ENCODE data around the gene HPSE.

DNA sequence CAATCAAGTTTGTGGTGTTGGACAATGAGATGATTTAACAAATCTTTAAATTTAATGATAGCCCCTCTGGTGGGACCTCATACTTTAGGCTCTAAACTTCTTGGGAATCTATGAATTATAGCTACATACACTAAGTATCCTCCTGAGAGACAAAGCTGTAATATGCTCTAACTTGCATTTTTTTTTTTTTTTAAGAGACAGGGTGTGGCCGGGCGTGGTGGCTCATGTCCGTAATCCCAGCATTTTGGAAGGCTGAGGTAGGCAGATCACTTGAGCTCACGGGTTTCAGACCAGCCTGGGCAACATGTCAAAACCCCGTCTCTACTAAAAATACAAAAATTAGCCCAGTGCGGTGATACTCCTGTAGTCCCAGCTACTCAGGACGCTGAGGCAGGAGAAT lies 26.7 kb downstream of the HPSE start:
- TF ChIP-seq, protein P1, sequence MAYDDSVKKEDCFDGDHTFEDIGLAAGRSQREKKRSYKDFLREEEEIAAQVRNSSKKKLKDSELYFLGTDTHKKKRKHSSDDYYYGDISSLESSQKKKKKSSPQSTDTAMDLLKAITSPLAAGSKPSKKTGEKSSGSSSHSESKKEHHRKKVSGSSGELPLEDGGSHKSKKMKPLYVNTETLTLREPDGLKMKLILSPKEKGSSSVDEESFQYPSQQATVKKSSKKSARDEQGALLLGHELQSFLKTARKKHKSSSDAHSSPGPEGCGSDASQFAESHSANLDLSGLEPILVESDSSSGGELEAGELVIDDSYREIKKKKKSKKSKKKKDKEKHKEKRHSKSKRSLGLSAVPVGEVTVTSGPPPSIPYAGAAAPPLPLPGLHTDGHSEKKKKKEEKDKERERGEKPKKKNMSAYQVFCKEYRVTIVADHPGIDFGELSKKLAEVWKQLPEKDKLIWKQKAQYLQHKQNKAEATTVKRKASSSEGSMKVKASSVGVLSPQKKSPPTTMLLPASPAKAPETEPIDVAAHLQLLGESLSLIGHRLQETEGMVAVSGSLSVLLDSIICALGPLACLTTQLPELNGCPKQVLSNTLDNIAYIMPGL (CRISPR knock-in tag; IDR thresholded peaks at IDR 0.05; ENCODE audit: borderline replicate concordance in 1 of 2, low read depth in 1 of 2), result no peak
- TF ChIP-seq, protein P2, sequence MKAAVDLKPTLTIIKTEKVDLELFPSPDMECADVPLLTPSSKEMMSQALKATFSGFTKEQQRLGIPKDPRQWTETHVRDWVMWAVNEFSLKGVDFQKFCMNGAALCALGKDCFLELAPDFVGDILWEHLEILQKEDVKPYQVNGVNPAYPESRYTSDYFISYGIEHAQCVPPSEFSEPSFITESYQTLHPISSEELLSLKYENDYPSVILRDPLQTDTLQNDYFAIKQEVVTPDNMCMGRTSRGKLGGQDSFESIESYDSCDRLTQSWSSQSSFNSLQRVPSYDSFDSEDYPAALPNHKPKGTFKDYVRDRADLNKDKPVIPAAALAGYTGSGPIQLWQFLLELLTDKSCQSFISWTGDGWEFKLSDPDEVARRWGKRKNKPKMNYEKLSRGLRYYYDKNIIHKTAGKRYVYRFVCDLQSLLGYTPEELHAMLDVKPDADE (CRISPR knock-in tag; IDR thresholded peaks at IDR 0.05), result no peak
- TF ChIP-seq, protein P3, sequence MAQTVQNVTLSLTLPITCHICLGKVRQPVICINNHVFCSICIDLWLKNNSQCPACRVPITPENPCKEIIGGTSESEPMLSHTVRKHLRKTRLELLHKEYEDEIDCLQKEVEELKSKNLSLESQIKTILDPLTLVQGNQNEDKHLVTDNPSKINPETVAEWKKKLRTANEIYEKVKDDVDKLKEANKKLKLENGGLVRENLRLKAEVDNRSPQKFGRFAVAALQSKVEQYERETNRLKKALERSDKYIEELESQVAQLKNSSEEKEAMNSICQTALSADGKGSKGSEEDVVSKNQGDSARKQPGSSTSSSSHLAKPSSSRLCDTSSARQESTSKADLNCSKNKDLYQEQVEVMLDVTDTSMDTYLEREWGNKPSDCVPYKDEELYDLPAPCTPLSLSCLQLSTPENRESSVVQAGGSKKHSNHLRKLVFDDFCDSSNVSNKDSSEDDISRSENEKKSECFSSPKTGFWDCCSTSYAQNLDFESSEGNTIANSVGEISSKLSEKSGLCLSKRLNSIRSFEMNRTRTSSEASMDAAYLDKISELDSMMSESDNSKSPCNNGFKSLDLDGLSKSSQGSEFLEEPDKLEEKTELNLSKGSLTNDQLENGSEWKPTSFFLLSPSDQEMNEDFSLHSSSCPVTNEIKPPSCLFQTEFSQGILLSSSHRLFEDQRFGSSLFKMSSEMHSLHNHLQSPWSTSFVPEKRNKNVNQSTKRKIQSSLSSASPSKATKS (CRISPR knock-in tag; IDR thresholded peaks at IDR 0.05), result no peak
- TF ChIP-seq NFE2 (CRISPR knock-in tag; IDR thresholded peaks at IDR 0.05), result no peak
- TF ChIP-seq, protein P4, sequence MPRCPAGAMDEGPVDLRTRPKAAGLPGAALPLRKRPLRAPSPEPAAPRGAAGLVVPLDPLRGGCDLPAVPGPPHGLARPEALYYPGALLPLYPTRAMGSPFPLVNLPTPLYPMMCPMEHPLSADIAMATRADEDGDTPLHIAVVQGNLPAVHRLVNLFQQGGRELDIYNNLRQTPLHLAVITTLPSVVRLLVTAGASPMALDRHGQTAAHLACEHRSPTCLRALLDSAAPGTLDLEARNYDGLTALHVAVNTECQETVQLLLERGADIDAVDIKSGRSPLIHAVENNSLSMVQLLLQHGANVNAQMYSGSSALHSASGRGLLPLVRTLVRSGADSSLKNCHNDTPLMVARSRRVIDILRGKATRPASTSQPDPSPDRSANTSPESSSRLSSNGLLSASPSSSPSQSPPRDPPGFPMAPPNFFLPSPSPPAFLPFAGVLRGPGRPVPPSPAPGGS (CRISPR knock-in tag; IDR thresholded peaks at IDR 0.05), result no peak
- no peak for TF ChIP-seq ZNF354B (CRISPR knock-in tag; IDR thresholded peaks at IDR 0.05)
- no peak for TF ChIP-seq ZNF558 (CRISPR knock-in tag; IDR thresholded peaks at IDR 0.05; ENCODE audit: borderline replicate concordance)
- TF ChIP-seq ZNF598 (CRISPR knock-in tag; IDR thresholded peaks at IDR 0.05; ENCODE audit: borderline replicate concordance), result no peak
- TF ChIP-seq, protein P5, sequence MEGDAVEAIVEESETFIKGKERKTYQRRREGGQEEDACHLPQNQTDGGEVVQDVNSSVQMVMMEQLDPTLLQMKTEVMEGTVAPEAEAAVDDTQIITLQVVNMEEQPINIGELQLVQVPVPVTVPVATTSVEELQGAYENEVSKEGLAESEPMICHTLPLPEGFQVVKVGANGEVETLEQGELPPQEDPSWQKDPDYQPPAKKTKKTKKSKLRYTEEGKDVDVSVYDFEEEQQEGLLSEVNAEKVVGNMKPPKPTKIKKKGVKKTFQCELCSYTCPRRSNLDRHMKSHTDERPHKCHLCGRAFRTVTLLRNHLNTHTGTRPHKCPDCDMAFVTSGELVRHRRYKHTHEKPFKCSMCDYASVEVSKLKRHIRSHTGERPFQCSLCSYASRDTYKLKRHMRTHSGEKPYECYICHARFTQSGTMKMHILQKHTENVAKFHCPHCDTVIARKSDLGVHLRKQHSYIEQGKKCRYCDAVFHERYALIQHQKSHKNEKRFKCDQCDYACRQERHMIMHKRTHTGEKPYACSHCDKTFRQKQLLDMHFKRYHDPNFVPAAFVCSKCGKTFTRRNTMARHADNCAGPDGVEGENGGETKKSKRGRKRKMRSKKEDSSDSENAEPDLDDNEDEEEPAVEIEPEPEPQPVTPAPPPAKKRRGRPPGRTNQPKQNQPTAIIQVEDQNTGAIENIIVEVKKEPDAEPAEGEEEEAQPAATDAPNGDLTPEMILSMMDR (CRISPR knock-in tag; IDR thresholded peaks at IDR 0.05), result no peak
- TF ChIP-seq FOXA1 (IDR thresholded peaks at IDR 0.05), result no peak
- TF ChIP-seq FOXA1 (CRISPR knock-in tag; IDR thresholded peaks at IDR 0.05), result no peak
- no peak for TF ChIP-seq CBX5 (CRISPR knock-in tag; IDR thresholded peaks at IDR 0.05; ENCODE audit: borderline replicate concordance)
- TF ChIP-seq GABPA (IDR thresholded peaks at IDR 0.05; ENCODE audit: low read depth, low read length), result no peak
- TF ChIP-seq GABPA (CRISPR knock-in tag; IDR thresholded peaks at IDR 0.05; ENCODE audit: low read depth), result no peak
- no peak for TF ChIP-seq ZNF776 (CRISPR knock-in tag; IDR thresholded peaks at IDR 0.05)
- TF ChIP-seq ZNF496 (CRISPR knock-in tag; IDR thresholded peaks at IDR 0.05; ENCODE audit: insufficient replicate concordance), result no peak

Data from HepG2 (cell line).